OCI-LY7 (cell line): ENCODE measurements around the gene LRRC34. TPM values are rescaled to one million over a fixed set of nuclear protein-coding genes. Genes with fewer than 3 reads are reported as not detected.

Experiments
- BruUV-seq: library from RNA; stranded (reverse); fragments of 400-500 nt; replicated peaks from 2 replicates; lab custom pipeline; 2021; lab: Mats Ljungman, UMichigan
- CTCF ChIA-PET: fragments of 300-600 bp; sonication (Branson Sonifier 250); formaldehyde crosslinking; loops from one replicate; lab custom pipeline; 2022; ENCODE audit warnings: antibody characterized with exemption; ENCODE audit not compliant: unreplicated experiment; lab: Charles Lee
- POLR2A ChIA-PET: fragments of 300-600 bp; sonication (Branson Sonifier 250); formaldehyde crosslinking; loops from one replicate; lab custom pipeline; 2022; ENCODE audit warnings: antibody characterized with exemption; lab: Charles Lee
- DNase-seq: peaks from one replicate; pipeline ENCODE4 v3.0.0-alpha.2; 2015; ENCODE audit warnings: low spot score
- H2AFZ ChIP-seq: fragments of 200-600 bp; sonication (generic), shearing (Covaris generic); 2 replicates; pipeline ENCODE4 v1.6.1; 2014; ENCODE audit warnings: mild to moderate bottlenecking, antibody characterized with exemption, low read length, moderate library complexity
- H3K27ac ChIP-seq: fragments of 200-600 bp; sonication (generic); 2 replicates; pipeline ENCODE4 v1.5.1; 2014; ENCODE audit warnings: mixed run types, low read depth, mild to moderate bottlenecking, moderate library complexity, low read length, inconsistent platforms; ENCODE audit not compliant: poor library complexity, severe bottlenecking
- H3K36me3 ChIP-seq: fragments of 200-600 bp; sonication (generic); 2 replicates; pipeline ENCODE4 v1.6.1; 2014; ENCODE audit warnings: mild to moderate bottlenecking, antibody characterized with exemption, low read length, moderate library complexity, mixed read lengths; ENCODE audit not compliant: insufficient read depth
- H3K4me1 ChIP-seq: fragments of 200-600 bp; sonication (generic); 2 replicates; pipeline ENCODE4 v1.5.1; 2014; ENCODE audit warnings: mild to moderate bottlenecking, low read length; ENCODE audit not compliant: insufficient read depth, poor library complexity, severe bottlenecking
- H3K4me2 ChIP-seq: fragments of 200-600 bp; sonication (generic); 2 replicates; pipeline ENCODE4 v1.6.1; 2014; ENCODE audit warnings: mild to moderate bottlenecking, low read length
- H3K4me3 ChIP-seq: fragments of 200-600 bp; sonication (generic); 2 replicates; pipeline ENCODE4 v1.5.1; 2014; ENCODE audit warnings: mild to moderate bottlenecking, low read depth, low read length; ENCODE audit not compliant: poor library complexity, severe bottlenecking
- H3K79me2 ChIP-seq: fragments of 200-600 bp; sonication (generic); 2 replicates; pipeline ENCODE4 v1.6.1; 2016; ENCODE audit warnings: low read depth, mild to moderate bottlenecking, low read length, moderate library complexity, mixed read lengths; ENCODE audit not compliant: insufficient read depth
- H3K9me2 ChIP-seq: fragments of 200-600 bp; sonication (generic); 2 replicates; pipeline ENCODE4 v1.6.1; 2016; ENCODE audit warnings: mild to moderate bottlenecking, low read length, mixed read lengths; ENCODE audit not compliant: insufficient read depth
- H3K9me3 ChIP-seq: fragments of 200-600 bp; sonication (generic); 2 replicates; pipeline ENCODE4 v1.6.1; 2014; ENCODE audit warnings: mild to moderate bottlenecking, mixed run types, low read length, mixed read lengths
- H4K20me1 ChIP-seq: fragments of 200-600 bp; sonication (generic); 2 replicates; pipeline ENCODE4 v1.6.1; 2014; ENCODE audit warnings: mild to moderate bottlenecking, antibody characterized with exemption, low read length, moderate library complexity, mixed read lengths; ENCODE audit not compliant: insufficient read depth
- EZH2phosphoT487 ChIP-seq: fragments of 200-600 bp; sonication (generic); IDR thresholded peaks from 2 replicates; pipeline ENCODE4 v1.6.1; 2018; ENCODE audit warnings: low read depth, borderline replicate concordance, mild to moderate bottlenecking, mixed run types, antibody characterized with exemption, low read length, moderate library complexity, mixed read lengths
- intact Hi-C: fragments of 100-400 bp; cut with micrococcal nuclease; formaldehyde crosslinking; loops from one replicate; pipeline ENCODE4 v1.10.0; 2022; ENCODE audit not compliant: unreplicated experiment
- total RNA-seq, 2 experiments: library from RNA; depleted of rRNA in 1 of 2; stranded (reverse); fragments of >200 nt in 1 of 2; shearing (Covaris generic) in 1 of 2; gene quantifications; 2 replicates each; pipeline ENCODE4 v1.2.3, GENCODE V29; 2014 to 2022
- TF ChIP-seq, protein P1 (sequence below): fragments of 200-600 bp; sonication (generic); conservative IDR thresholded peaks from 2 replicates; pipeline ENCODE4 v1.5.1; 2014; ENCODE audit warnings: mild to moderate bottlenecking, antibody characterized with exemption, low read length, moderate library complexity, mixed read lengths

The LRRC34 gene
- total RNA-seq, 2 experiments from 2014 or later, result 2.2 to 3.3 TPM

DNA sequence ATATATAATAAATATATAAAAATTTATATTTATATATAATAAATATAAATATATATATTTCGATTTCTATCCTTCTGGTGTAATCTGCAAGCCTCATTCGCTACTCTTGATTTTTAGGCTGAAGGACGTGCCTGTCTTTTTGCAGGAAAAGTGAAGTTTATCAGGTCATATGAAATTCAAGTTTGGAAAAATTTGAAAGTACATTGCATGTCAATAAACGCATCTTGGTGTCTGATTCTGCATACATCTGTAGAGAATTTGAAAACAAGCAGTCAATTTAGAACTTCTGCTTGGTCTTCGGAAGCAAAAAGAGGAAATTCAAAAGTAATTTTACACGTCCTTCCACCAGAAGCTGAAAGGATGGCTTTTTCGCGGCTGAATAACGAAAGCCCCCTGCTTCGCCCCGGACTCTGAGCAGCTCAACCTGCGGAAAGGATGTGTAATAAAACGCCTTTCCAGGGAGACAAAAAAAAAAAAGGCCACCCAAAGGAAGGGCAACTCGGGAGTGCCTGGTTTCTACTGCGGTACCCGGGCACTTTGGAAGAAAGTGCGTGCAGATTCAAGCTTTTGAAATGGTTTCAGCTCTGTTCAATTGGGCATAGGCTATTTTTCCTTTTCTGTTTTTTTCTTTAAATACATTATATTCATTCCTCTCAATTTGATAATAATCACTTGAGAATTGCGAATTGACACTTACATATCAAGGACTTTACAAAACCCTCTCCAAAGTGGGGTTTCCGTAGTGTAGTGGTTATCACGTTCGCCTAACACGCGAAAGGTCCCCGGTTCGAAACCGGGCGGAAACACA, 41.0 kb downstream of the LRRC34 start:
- Histone ChIP-seq H3K36me3 (peaks cover 27% of the 10 kb centered on the region), H3K9me2 (no peaks in the 10 kb centered on the region), H3K9me3 (no peaks in the 10 kb centered on the region), H4K20me1 (no peaks in the 10 kb centered on the region), H3K4me3 (peak overlapping the region; percentile 84), H3K4me1 (peaks cover 31% of the 10 kb centered on the region), H3K79me2 (peaks cover 30% of the 10 kb centered on the region), H3K27ac (peak overlapping the region; percentile 92), H3K4me2 (peak overlapping the region; percentile 90), H2AFZ (peak overlapping the region; percentile 92)
- intact Hi-C loops, result loop anchor here (1.0 to 10.0 kb wide), 7 partner anchors 71 to 1679 kb away; partner anchors contain the start of genes RPL22L1 and SKIL
- BruUV-seq, result no TSS peak
- ChIA-PET CTCF (interaction anchor here (0.8 kb wide), 1 partner anchor 103 kb away, joined by 4 read pairs; no protein-coding TSS in a partner anchor), POLR2A (interaction anchor here (0.6 to 2.6 kb wide), 12 partner anchors 8 to 1565 kb away, joined by 3 to 18 read pairs (median 4); no protein-coding TSS in a partner anchor)
- peak; percentile 85 for DNase-seq
- TF ChIP-seq, protein P1, sequence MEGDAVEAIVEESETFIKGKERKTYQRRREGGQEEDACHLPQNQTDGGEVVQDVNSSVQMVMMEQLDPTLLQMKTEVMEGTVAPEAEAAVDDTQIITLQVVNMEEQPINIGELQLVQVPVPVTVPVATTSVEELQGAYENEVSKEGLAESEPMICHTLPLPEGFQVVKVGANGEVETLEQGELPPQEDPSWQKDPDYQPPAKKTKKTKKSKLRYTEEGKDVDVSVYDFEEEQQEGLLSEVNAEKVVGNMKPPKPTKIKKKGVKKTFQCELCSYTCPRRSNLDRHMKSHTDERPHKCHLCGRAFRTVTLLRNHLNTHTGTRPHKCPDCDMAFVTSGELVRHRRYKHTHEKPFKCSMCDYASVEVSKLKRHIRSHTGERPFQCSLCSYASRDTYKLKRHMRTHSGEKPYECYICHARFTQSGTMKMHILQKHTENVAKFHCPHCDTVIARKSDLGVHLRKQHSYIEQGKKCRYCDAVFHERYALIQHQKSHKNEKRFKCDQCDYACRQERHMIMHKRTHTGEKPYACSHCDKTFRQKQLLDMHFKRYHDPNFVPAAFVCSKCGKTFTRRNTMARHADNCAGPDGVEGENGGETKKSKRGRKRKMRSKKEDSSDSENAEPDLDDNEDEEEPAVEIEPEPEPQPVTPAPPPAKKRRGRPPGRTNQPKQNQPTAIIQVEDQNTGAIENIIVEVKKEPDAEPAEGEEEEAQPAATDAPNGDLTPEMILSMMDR, result no peak
- TF ChIP-seq EZH2phosphoT487, result no peak

DNA sequence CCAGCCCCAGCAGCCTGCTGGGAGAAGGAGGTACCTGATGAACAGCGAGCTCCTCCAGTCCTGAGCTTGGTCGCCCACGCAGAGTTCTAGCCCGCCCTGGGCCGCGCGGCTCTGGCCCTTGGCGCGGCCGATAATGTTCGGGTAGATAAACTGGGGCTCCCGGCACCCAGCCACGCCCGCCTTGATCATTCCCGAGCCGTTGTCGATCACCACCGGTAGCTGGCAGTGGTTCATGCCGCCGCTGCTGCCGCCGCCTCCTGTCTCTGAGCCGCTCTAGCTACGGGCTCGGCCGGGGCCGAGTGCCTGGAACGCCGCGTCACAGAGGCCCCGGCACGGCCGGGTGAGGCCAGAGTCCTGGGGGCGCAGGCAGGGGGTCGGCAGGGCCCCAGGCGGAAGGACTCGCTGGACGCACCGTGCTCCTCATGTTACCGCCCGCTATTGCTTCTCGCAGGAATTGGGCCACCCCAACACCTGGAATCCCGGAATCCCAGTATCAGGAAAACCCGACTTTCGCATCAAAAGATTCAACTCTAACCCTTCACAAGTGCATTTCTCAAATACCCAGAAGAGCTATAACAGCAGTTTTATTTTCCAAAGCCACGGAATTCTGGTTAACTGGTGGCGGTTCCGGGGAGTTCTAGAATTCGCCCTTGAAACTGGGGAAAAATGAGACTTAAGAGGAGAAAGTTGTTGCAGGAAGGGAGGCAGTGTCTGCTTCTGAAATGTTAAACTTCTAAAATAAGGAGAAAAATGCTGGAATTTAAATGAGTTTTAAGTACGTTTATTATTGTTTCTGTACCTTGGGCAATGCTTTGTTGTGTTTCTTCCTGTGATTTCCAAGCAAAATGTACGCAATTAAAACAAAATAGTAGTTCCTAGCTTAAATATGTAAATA, 43.2 kb downstream of the LRRC34 start, which contains the start of gene ACTRT3:
ACTRT3 (minus strand) TSS at position 275 of the 895 bp plus-strand sequence; CDS start at position 234, 41 bp downstream.
- BruUV-seq, result no TSS peak
- H3K79me2 ChIP-seq, result peaks cover 10% of the 10 kb centered on the region
- intact Hi-C loops, result loop anchor here (5.0 to 10.0 kb wide), 5 partner anchors 73 to 1677 kb away; partner anchors contain the start of gene PHC3
- DNase-seq, result peak; percentile 83
- TF ChIP-seq, protein P1, result 0 out of 2 replicates have a peak, but pooled peaks have one; percentile 21
- TF ChIP-seq EZH2phosphoT487, result no peak
- H3K9me2 ChIP-seq, result no peaks in the 10 kb centered on the region
- H3K27ac ChIP-seq, result peak within 1 kb of the TSS; percentile 53
- POLR2A ChIA-PET, result interaction anchor here (0.5 to 0.9 kb wide), 7 partner anchors 43 to 1105 kb away, joined by 3 to 4 read pairs (median 3); no protein-coding TSS in a partner anchor
- peaks cover 18% of the 10 kb centered on the region for H3K4me1 ChIP-seq
- no peaks in the 10 kb centered on the region for H4K20me1 ChIP-seq
- peaks cover 5% of the 10 kb centered on the region; the same call in 1 of the 2 replicates for H3K36me3 ChIP-seq
- CTCF ChIA-PET, result interaction anchor here (0.6 kb wide), 1 partner anchor 73 kb away, joined by 5 read pairs; no protein-coding TSS in a partner anchor
- no peaks in the 10 kb centered on the region for H3K9me3 ChIP-seq
- H3K4me3 ChIP-seq, result peak within 1 kb of the TSS; percentile 73
- peak within 1 kb of the TSS; percentile 97 for H3K4me2 ChIP-seq
- peak within 1 kb of the TSS; percentile 100 for H2AFZ ChIP-seq
